Activated CD4-positive, alpha-beta T cell treated with anti-CD3 and anti-CD28 coated beads, Interleukin-2, amount 50 U/mL, for 24 hours (primary cell): ENCODE results near the gene PCBD1.
"Not testable (repeated sequence)": the region's sequence is repeated elsewhere in the genome, so short reads cannot be mapped to it uniquely, and the experiment has no call there.

Experiments
- DNase-seq, 2 donors: peaks; one replicate each; pipeline ENCODE4 v3.0.0-alpha.2; 2020; ENCODE audit warnings: low read depth in 1 of 2, low spot score in 1 of 2

The PCBD1 gene

GRCh38 chr10:70866424-70866823 is 21.9 kb downstream of the PCBD1 start:
- no peak for DNase-seq

GRCh38 chr10:70864935-70865334 is 23.4 kb downstream of the PCBD1 start:
- no peak for DNase-seq

DNA sequence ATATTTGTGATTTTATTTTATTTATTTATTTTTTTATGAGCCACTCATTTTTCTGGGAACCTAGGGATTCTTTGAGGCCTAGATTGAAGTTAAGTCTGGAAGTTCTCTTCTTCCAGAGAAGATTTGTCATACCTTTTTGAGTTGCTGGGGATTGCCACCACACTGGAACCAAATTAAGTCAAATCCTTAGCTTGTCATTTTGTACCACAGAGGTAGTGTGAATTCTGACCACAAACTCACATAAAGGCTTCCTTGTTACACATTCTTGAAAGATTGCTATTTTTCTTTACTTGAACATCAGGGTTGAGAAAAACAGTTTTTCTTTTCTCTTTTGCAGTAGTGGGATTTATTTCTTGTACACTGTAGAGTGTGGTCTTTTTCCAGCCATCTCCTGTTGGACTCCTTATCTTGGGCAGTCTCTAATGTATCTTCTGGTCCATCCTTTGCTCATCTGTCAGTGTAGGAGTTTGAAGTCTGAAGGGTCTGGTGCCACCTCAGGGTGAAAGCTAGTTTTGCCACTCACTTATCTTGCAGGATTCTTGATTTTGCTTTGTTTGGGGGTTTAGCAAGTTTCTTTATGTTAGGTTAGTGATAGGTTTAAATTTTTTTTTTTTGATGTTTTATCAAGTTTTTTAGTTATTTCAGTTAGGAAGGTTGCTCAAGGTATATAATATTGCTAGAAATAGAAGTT is 24.8 kb downstream of the PCBD1 start:
- no peak for DNase-seq

DNA sequence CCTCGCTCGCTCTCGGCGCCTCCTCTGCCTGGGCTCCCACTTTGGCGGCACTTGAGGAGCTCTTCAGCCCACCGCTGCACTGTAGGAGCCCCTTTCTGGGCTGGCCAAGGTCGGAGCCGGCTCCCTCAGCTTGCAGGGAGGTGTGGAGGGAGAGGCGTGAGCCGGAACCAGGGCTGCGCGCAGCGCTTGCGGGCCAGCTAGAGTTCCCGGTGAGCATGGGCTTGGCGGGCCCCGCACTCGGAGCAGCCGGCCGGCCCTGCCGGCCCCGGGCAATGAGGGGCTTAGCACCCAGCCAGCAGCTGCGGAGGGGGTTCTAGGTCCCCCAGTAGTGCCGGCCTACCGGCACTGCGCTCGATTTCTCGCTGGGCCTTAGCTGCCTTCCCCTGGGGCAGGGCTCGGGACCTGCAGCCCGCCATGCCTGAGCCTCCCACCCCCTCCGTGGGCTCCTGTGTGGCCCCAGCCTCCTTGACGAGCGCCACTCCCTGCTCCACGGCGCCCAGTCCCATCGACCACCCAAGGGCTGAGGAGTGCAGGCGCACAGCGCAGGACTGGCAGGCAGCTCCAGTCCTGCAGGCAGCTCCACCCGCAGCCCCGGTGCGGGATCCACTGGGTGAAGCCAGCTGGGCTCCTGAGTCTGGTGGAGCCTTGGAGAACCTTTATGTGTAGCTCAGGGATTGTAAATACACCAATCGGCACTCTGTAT is 26.7 kb downstream of the PCBD1 start:
- not testable (repeated sequence) for DNase-seq

DNA sequence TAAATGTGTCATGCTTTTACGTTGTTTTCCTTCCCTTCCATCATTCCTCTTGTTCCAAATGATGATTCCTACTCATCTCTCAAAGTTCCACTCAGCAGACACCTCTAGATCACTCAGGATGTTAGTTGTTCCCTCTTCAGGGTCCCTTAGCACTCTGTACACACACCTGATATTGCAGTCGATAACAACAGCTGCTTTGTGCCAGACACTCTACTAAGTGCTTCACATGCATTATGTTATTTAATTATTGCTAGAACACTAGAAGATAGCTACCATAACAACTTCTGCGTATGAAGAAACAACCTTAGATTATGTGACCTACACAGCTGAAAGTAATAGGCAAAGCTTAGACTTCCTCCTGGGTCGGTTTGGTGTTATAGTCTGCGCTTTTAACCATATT is 29.6 kb downstream of the PCBD1 start:
- DNase-seq = no peak

- no peak for DNase-seq
Observed at GRCh38 chr10:70856454-70856853, 31.9 kb downstream of the PCBD1 start.

DNA sequence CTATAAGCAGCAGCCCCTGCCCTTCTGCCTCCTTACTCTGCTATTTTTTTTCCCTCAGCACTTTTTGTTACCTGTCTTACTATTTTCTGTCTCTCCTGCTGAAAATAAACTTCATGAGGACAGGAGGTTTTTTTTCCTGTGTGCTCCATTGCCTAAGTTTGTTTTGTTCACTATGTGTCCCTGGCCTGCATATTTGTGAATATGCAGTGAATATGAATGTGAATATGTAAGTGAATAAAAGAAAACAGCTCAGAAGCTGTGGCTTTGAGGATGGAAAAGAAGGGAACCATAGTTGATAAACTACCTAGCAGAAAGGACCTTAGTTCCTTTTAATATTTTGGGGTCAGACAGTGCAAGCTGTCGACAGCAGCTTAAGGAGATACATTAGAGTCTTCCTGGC is 34.9 kb downstream of the PCBD1 start:
- DNase-seq = no peak

GRCh38 chr10:70853038-70853437 is 35.3 kb downstream of the PCBD1 start:
- DNase-seq = no peak

GRCh38 chr10:70851597-70852475 is 36.5 kb downstream of the PCBD1 start:
- no peak for DNase-seq

GRCh38 chr10:70850097-70850496 is 38.3 kb downstream of the PCBD1 start:
- DNase-seq = no peak

DNA sequence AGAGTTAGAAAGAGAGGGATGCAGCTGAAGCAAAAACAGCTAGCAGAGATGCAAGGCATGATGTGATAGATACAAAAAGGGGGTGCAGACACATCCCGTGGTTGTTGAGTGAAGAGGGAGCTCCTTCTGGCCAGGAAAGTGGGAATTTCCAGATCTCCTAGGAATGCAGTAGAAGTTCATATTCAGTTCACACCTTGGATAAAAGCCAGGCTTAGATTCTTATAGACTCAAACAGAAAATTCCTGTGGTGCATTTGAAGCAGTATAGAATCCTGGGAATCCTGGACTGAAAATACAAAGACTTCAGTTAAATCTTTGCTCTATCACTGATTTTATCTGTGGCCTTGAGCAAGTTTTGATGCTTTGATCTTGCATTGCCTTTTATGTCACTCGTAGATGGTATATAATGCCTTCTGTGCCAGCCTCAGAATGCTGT is 38.8 kb downstream of the PCBD1 start:
- DNase-seq = no peak

DNA sequence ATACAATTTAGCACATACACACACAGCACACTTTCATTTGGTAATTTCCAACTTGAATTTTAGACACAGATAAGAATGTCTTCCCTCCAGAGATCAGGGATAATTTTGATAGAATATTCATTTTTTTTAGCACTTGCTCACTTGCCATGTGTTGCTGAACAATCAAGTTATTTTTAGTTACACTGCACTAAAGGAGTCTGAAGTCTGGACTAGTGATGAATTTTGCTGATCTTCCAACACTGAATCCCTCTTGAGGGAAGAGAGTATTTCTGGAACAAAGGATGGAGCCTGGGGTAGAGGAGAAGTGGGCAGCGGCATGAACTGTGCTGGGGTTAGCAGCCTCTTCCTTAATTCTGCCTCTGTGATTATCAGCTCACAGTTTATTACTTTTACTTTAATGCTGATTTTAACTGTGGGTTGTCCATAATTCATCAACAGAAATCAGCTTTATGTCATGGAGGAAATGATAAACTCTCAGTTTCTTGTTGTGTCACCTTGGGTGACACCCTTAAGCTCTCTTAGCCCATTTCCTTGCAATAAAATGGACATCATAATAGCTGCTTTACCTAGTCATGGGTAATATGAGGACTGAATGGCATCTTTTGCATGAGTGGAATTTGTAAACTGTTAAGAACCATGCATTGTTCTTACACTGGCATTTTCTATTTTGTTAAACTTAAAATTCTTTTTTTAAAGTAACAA is 40.6 kb downstream of the PCBD1 start:
- no peak for DNase-seq

DNA sequence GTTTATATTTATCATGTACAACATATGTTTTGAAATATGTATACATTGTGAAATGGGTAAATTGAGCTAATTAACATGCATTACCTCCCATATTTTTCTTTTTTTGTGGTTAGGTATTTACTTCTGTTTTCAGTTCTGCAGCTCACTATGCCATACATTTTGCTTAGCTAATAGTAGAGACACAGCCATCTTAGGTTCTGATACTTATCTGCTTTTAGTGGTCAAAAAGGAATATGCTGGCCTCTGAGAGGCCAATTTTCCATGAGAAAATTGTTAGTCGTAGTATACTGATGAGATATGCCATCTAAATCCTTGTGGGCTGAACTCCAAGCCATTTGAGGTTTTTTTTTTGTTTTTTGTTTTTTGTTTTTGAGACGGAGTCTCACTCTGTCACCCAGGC is 41.6 kb downstream of the PCBD1 start:
- DNase-seq = no peak

GRCh38 chr10:70845816-70846215 is 42.5 kb downstream of the PCBD1 start:
- DNase-seq = no peak

DNA sequence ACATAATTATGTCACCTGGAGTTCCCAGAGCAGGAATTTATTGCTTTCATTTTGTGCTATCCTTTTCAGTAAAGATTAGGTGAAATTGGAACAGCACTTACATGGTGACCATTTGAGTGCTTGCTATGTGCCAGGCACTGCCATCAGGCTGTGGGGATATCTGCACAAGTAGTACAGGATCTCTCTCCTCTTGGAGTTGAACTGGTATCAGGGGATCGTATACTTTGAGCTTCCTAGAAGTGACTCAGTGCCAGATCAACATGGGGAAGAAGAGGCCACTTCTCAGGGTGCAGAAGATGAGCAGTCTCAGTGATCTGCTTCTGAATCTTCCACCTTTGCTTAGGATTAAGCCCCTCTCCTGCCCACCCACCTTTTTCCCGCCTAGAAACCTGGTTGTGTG is 43.1 kb downstream of the PCBD1 start:
- no peak for DNase-seq

GRCh38 chr10:70843776-70844489 is 44.4 kb downstream of the PCBD1 start:
- no peak for DNase-seq

DNA sequence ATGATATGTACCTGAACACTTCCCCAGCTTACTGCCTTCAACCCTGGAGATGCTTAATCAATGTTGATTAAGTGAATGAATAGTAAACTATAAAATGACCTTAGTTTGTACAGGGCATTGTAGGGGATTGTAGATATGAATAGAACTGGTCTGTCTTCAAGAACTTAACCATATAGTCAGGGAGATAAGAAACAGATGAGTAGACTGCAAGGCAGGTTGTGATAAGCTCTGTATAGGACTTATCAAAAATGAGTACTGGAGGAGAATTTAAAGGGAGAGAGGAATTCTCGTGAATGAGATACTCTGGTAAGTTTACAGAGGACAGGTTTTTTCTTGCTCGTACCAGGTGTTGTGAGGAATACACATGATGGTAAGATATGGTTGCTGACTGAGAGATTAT is 45.0 kb downstream of the PCBD1 start:
- no peak for DNase-seq

DNA sequence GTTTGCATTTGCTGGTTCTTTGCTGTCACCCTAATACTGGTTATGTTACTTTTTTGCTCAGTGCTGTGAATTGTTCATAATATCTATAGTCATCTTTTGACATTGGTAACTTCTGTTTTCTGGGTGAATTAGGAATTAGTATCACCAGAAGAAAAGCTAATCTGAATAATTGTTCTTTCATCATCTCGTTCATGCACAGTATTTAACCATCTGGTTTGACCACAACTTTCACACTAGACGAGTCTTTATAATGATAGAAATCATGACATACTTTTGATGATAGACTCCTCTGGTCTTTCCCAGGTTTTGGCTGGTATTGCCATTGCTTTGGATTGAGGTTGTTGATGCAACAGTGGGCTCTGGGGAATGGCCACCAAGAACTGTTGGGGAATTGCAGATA is 47.5 kb downstream of the PCBD1 start:
- DNase-seq = no peak

GRCh38 chr10:70838270-70838805 is 50.0 kb downstream of the PCBD1 start:
- no peak for DNase-seq

DNA sequence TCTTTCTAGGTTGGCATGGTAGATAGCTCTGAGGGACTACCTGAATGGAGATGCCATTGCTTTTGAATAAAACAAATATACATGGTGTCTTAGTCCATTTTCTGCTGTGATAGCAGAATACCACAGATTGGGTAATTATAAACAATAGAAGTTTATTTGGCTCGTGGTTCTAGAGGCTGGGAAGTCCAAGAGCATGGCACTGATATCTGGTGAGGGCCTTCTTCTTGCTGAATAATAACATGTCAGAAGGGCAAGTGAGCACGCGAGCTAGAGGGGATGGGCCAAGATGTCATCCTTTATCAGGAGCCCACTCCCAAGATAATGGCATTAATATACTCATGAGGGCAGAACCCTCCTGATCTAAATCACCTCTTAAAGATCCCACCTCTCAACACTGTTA is 50.7 kb downstream of the PCBD1 start:
- DNase-seq = no peak
